Measurements from ENCODE around the gene GALNT5.

- TF ChIP-seq CTCF (conservative IDR thresholded peaks at IDR 0.05; ENCODE audit: low read depth, low read length) (no peak), EZH2 (IDR thresholded peaks at IDR 0.05; ENCODE audit: borderline replicate concordance, low read depth, low read length, poor library complexity, severe bottlenecking) (no peak)
These were observed 48.2 kb downstream of the GALNT5 start for GRCh38 chr2:157305723-157306110.

All from A673 (cell line).